Measurements from ENCODE around the gene CDHR5.

The CDHR5 gene

DNA sequence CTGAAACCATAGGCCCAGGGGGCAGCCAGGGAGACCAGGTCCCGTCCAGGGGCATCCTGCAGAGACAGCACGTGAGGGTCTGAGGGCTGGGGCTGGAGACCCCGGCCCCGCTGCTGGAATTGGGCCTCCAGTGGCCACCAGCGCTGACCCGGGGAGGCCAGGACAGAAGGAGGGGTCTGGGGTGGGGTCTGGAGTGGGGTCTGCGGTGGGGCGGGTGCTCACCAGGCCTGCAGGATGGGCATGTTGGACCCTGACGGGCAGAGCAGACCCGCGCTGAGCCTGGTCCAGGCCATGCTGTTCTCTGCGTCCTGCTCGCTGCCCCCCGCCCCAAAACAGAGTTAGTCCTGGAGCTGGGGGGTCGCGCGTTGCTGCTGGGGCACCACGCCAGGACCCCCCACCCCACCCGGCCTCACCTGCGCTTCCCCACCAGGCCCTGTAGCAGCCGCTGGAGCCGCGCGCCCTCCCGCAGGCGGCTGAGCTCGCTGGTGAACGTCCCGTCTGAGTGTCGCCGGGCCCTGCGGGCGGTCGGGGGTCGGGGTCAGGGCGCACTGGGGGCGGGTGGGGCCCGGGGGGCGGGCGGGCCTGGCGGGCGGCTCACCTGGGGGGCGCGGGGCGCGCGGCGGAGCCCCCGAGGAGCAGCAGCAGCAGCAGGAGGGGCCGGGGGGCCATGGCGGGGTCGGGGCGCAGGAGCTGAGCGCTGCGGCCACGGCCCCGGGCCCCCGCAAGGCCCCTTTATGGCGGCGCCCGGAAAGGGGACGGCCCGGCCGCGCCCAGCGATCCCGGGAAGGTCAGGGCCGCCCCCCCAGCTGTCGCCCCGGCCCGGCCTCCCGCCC lies 1.9 kb upstream of the CDHR5 start, which contains the start of gene SCT:
TSS of gene SCT (minus strand) at position 707 of the 833 bp plus-strand sequence. CDS start at position 669, 38 bp downstream.
- Histone ChIP-seq H3K4me3 (no peak within 1 kb of the TSS), H3K27ac (peak within 1 kb of the TSS in 2 of 21 experiments; percentile 50 to 70)

DNA sequence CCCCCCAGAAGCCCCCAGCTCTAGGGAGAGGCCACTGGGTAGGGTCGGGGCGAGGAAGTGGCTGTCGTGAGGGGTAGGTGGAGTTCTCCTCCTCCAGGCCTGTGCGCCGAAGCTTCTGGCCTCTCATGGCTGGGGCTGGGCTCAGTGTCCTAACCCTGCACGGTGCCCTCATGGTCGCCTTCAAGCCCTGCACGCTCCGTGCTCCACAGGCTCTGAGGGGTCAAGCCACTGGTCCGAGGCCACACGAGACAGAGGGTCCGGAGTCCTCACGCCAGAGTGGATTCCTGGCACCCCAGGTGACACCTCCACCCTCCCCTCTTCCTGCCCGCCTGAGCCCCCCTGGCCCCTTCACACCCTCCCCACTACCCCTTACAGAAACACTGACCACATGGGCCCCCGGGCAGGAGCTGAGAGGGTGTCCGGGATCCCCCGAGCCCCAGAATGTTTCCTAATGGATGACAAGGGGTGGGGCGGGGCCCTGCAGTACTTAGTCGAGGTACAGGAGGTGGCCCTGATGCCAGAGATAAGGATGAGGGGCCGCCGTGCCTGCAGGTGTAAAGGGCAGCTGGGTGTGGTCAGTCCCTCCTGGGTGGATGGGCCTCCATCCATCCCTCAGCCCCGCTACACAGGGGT lies 997 bp upstream of the CDHR5 start:
- Histone ChIP-seq H3K4me3 (no peak overlapping the region), H3K27ac (no peak overlapping the region)

DNA sequence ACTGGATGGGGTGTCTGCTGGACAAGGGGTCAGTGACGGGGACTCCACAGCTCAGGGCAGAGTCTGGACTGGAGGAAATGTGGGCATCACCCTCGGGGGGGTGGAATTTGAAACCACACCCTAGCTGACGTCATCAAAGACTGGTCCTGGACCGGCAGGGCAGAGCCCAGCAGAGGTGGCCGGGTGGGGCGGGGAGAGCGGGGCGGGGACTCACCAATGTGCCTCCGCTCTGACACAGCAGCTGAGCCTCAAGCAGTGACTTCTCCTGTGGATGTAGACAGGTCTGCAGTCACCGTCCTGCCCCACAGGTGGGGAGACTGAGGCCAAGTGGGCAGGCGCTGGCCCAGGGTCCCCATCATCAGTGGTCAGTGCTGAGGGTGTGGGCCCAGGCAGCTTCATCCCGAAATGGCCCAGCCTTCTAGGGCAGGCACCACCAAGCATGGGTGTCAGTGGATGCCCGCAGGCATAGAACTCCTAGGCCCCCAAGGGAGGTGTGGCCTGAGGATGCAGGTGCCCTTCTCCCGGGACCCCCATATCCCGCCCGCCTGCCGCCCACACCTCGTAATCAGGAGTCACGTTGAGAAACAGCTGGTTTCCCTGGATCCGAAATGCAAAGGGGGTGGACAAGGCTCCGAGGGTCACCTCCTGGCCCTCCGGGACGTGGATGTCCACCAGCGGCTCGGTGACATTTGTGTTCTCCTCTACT lies 603 bp downstream of the CDHR5 start:
- Histone ChIP-seq H3K27ac (no peak overlapping the region), H3K4me3 (no peak overlapping the region)

DNA sequence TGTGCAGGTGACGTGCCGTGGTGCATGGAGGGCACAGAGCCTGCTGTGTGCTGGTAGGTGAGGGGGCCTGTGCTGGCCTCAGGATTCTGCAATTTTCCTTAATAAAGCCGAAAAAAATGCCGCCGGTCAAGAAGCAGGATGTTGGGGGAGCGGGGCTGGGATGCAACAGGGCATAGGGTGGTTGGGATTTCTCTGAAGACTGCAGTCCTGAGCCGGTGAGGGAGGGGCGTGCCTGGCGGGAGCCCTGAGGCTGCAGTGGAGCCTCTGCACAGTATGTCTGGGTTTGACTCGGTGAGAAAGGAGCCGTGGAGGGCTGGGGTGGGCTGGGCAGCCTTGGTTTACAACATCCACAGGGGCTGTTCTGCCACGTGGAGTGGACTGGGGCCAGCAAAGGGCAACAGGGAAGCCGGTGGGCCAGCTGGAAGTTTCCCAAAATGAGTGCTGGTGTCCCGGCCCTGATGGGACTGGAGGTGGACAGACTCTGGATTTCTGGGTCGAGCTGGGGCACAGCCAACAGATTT lies 1.3 kb downstream of the CDHR5 start:
- H3K27ac ChIP-seq = no peak overlapping the region
- no peak overlapping the region for H3K4me3 ChIP-seq

DNA sequence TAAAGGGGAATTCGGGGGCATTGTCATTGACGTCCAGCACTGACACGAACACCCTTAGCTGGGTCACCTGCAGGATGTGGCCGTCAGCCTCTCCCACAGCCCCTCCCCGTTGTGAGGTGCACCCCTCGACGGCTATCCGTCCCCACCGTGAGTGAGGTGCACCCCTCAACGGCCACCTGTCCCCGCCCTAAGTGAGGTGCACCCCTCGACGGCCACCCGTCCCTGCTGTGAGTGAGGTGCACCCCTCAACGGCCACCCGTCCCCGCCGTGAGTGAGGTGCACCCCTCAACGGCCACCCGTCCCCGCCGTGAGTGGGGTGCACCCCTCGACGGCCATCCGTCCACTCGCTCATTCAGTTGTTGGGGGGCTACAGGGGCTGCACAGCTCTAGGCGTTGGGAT lies 2.9 kb downstream of the CDHR5 start:
- H3K27ac ChIP-seq = no peak overlapping the region
- no peak overlapping the region for H3K4me3 ChIP-seq

DNA sequence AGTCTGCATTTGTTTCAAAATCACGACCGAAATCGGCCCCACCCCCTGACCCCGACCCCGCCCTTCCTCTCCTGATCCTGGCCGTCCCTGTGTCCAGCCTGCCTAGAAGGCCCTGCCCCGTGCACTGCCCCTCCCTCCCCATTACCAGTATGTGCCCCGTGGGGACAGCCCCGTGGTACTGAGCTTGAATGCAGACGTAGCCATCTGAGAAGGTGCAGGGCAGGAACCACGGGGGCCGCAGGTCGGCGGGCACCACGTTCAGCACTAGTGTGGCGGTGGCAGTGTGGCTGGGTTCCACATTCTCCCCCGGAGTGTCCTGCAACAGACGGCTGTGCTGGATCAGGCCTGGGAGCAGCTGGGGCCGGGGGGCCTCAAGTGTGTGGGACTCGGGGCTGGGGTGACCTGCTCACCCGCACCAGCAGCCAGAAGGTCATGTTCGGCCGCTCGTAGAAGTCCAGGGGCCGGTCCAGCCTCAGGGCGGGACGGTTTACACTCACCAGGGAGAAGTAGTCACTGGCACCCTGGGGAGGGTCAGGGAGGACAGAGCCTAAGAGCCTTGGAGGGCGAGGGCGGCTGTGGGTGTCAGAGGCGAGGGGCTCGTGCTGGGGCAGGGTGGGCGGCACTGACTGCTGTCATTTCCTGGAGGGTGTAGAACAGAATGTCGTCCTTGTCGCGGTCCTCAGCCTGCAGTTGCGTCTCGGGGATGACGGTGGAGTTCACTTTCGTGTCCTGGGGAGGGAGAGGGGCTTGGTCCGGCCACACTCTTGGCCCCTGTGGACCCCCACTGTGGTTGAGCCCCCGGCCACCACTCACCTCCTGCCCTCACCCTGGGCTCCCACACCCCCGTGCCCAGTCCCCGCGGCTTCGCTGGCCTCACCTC lies 3.6 kb downstream of the CDHR5 start:
- no peak overlapping the region for H3K27ac ChIP-seq
- H3K4me3 ChIP-seq = no peak overlapping the region

DNA sequence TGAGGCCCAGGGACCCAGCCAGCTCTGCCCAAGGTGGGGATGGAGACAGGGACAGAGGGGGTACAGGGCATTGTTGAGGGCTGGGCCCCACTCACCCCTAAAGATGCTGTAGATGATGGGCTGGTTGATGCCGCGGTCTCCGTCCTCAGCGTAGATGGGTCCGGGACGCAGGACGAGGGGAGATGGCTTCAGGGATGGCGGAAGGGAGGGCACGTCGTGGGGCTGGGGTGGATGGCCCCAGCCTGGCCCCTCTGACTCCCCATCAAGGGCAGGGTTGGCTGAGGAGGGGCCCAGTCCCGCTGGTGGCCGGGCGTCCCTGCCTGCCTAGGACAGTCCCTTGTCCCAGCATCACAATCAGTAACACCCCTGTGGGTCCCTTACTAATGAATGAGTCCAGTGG lies 4.6 kb downstream of the CDHR5 start:
- H3K27ac ChIP-seq = no peak overlapping the region
- H3K4me3 ChIP-seq = no peak overlapping the region

DNA sequence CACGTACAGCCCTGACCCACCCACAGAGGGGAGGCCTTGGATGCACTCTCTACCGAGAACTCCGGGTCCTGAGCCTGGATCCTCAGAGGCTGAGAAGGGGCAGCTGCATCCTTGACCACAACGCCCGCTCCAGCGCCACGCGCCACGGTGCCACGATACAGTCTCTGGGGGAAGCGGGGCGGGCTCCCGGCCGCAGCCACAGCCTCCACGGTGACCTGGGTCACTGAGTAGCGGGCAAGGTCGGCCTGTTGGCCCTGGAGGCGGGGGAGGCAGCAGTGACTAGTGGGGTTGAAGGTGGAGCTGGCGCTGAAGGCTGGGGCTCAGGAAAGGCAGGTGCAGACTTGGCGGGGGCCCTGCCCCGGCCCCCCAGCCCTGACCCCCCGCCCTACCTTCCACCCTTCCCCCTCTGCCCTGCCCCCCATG lies 5.1 kb downstream of the CDHR5 start:
- H3K27ac ChIP-seq = no peak overlapping the region

DNA sequence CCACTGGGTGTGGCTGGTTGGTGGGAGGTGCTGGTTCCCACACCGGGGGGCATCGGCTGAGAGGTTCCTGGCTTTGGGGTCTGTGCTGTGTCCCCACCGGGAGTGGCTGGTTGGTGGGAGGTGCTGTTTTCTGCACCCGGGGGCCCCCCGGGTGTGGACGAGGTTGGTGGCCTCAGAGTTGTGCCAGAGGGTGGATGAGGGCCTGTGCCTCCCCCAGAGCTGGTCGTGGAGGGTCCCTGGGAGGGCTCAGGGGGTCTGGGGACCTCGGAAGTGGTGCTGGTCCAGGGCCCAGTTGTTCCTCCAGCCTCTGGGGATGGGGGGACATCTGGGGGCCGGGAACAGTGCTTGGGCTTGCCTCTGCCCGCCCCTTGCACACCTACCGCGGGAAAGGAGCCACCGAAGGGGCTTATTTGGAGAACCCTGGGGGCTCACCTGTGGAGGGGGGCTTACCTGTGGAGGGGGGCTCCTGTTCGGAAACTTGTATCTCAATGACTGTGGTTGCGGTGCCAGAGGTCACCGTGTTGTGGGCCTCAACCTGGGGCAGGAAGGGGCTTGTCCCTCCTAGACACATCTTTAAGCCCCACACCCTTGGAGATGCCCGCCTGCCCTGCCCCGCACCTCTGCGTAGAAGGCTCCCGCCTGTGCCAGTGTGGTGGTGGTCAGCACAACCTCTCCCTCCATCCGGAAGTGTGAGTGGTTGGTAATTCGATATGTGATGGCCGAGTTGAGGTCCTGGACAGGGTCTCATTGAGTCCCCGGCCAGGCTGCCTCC lies 5.7 kb downstream of the CDHR5 start:
- Histone ChIP-seq H3K27ac (no peak overlapping the region), H3K4me3 (no peak overlapping the region)

More for the DNA sequence above, 5.1 kb downstream of the CDHR5 start:
- no peak overlapping the region for H3K4me3 ChIP-seq

DNA sequence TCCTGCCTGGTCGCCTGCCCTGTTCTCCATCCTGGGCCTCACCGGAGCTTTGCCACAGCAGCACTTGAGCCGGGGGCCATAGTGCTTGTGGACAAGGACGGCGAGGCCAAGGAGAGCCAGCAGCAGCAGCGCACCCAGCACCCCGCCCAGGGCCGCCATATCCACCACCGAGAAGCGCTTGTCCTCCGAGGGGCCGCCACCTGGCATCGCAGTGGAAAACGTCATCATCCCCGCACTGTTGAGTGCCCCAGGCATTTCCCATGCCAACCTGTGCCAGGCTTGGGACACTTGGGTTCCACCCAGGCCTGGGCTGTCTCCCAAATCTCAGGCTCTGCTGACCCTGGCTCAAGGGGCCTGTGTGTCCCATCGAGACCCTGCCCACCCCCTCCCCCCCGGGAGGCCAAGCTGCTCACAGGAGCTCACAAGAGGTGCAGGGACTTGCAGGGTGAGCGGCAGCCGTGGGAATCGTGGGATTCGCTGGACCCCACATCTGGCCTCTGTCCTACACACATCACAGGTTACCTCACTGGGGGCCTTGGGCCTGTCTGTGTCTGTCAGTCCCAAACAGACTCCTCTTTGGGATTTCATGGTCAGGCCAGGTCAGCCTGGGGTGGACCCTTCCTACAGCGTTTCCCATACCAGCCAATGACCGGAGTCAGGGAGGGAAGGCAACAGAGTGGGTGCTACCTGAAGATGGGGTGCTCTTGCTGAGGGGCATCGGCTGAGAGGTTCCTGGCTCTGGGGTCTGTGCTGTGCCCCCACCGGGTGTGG lies 6.7 kb downstream of the CDHR5 start:
- no peak overlapping the region for H3K27ac ChIP-seq
- H3K4me3 ChIP-seq = no peak overlapping the region

DNA sequence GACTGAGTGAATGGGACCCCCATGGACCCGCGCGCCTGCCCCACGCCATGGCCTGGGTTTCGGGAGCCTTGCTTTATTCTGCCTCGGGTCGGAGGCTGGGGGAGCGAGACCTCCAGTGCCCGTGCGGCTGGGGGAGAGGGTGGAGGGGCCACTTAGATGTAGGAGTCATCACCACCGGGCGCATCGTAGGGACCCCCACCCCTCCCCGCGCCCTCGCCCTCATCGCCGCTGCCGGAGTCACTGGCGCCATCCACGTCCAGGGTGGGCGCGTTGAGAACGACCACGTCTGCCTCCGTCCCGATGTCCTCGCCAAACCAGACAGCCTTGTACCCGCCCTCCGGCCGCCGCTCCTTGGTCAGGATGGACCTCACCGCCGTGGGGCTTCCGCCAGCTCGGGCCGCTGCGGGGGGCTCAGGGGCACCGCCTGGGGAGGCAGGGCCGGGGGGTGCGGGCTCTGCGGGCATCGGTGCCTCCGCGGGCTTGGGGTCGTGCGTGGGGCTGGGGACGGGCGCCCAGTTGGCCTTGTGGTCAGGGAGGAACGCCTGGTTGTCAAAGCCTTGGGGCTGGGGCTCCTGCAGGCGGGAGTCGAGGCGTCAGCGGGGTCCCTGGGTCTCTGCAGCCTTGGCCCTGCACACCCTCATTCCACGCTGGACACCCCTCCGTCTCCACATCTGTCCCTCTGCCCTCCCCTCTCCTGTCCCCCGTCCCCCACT lies 7.4 kb downstream of the CDHR5 start:
- Histone ChIP-seq H3K4me3 (no peak overlapping the region), H3K27ac (peak overlapping the region in 1 of 21 experiments; percentile 98)

DNA sequence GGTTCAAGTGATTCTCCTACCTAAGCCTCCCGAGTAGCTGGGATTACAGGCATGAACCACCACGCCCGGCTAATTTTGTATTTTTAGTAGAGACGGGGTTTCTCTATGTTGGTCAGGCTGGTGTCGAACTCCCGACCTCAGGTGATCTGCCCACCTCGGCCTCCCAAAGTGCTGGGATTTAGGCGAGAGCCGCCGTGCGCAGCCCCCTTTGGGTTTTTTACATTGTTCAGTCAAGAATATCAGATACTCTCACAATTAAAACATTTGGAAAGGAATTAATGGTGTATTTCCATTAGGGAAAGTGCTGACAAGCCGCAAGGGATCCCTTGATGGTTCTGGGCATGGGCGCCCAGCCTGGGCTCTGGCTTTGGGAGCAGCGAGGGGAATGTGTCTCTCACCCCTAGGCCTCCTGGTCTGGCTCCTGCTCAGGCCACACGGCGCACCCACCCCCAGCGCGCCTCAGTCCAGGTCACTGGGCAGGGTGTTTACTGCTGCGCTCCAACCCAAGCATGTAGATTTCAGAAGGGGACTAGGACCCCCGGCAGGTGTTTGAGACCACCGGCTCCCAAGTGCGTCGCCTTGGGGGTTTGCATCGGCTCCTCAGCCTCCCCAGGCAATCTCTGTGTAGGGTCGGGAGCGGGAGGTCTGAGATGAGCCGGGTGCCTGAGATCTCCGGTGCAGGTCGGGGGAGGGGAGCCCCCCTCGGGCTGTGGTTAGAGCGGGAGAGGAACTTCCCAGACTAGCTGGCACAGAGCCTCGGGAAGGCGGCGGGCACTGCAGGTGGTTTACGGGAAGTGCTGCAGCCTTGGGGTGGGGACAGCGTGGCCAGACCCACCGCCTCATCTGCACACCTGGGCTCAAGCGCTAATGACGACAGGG lies 8.2 kb downstream of the CDHR5 start:
- Histone ChIP-seq H3K4me3 (peak overlapping the region; percentile 55 to 85 (median 72)), H3K27ac (peak overlapping the region in 20 of 21 experiments; percentile 6 to 99 (median 97))

DNA sequence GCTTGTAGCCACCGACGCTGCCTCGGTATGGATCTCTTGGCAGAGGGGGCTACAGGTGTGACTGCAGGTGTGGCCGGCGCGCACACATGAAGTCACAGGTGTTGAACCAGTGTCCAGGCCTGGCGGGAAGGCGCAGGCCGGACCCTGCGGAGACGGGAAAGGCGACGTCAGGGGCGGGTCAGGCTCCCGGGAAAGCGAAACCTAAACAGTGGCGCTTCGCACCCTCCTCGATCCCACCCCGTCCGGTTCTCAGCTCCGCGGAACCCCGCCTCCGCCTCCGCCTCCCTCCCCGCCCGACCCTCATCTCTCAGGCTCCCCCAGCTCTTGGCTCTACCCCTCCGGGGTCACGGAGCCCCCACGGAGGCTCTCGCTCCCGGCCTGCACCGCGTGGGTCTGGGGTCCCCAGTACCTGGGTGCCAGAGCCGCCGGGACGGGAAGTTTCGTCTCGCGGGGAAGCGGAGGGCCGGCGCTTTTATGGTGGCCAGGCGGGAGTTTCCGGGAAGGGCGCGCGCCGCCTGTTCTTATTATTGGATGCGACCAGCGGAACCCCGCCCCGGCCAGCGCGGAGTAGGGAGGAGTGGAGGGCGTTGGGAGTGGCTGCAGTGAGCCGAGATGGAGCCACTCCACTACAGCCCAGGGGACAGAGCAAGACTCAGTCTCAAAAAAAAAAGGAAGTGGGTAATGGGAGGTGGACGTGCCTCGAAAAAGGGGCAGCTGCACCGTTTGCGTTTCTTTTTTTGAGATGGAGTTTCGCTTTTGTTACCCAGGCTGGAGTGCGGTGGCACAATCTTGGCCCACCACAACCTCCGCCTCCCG lies 9.0 kb downstream of the CDHR5 start, which contains the start of gene IRF7:
TSS of gene IRF7 (minus strand) at position 447 of the 816 bp plus-strand sequence. CDS start 586 bp downstream, outside the sequence.
- Histone ChIP-seq H3K4me3 (peak within 1 kb of the TSS; percentile 55 to 85 (median 72)), H3K27ac (peak within 1 kb of the TSS; percentile 80 to 99 (median 97))

DNA sequence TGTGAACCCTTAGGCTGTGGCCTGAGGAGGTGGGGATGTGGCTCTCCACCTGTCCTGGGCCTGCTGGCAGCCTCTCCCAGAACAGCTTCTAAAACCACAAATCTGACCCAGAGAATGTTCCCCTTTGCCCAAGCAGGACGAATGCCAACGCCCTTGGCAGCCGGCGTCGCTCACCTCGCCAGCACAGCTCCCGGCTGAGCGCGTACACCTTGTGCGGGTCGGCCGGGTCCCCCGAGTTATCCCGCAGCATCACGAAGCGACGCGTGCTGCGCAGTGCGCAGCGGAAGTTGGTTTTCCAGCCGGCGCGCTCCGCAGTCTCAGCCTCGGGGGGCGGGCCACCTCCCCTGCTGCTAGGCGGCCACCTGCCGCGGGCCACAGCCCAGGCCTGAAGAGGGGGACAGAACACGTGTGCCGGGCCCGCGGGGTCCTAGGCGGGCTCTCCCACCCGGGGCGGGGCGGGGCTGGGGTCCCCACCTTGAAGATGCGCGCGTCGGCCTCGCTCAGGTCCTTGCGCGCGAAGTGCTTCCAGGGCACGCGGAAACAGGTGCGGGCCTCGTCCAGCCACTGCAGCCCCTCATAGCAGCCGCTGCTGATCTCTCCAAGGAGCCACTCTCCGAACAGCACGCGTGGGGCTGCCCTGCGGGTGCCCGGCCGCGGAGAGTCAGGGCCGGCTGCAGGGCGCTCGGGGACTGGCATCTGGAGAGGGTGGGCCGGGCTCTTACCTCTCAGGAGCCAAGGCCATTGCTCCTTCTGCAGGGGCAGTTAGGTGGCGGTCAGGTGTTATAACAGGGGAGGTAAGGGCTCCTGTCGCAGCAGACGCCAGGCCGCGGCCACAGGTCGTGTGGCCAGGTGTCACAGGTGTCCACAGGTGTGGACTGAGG lies 9.9 kb downstream of the CDHR5 start:
- Histone ChIP-seq H3K4me3 (peak overlapping the region; percentile 55 to 85 (median 72)), H3K27ac (peak overlapping the region; percentile 80 to 99 (median 97))
